HG03108 (cell line): Measurements from ENCODE around the gene MRM2.
A peak's percentile ranks its signal among the peaks of the same experiment; 100 is the strongest.

ENCODE experiments used
- ATAC-seq: cut with Tn5 transposase; IDR thresholded peaks from one replicate; pipeline ENCODE4 v1.9.1; 2021; ENCODE audit warnings: moderate library complexity; ENCODE audit not compliant: unreplicated experiment

MRM2 gene

GRCh38 chr7:2249744-2250323, 7.8 kb upstream of the MRM2 start:
- ATAC-seq, result no peak

- ATAC-seq, result peak; percentile 70
Observed at GRCh38 chr7:2248984-2249694, 7.1 kb upstream of the MRM2 start.

GRCh38 chr7:2247141-2247995, 5.4 kb upstream of the MRM2 start:
- no peak for ATAC-seq

- ATAC-seq, result no peak
Observed at GRCh38 chr7:2245883-2246675, 4.1 kb upstream of the MRM2 start.

- no peak for ATAC-seq
Observed at GRCh38 chr7:2244404-2244995, 2.5 kb upstream of the MRM2 start.

- no peak for ATAC-seq
Observed at GRCh38 chr7:2243458-2243857, 1.5 kb upstream of the MRM2 start.

GRCh38 chr7:2242541-2243429, 780 bp upstream of the MRM2 start:
- no peak for ATAC-seq

GRCh38 chr7:2239242-2239641, 2.8 kb downstream of the MRM2 start:
- ATAC-seq, result no peak

GRCh38 chr7:2237109-2237602, 4.8 kb downstream of the MRM2 start:
- ATAC-seq, result peak; percentile 44

- no peak for ATAC-seq
Observed at GRCh38 chr7:2233926-2234325, 8.1 kb downstream of the MRM2 start.

GRCh38 chr7:2232766-2233520, 9.1 kb downstream of the MRM2 start, which contains the start of gene MAD1L1:
MAD1L1 (minus strand) TSS chr7:2232945; CDS start chr7:2230133, 2,812 bp downstream.
- ATAC-seq, result peak; percentile 63

GRCh38 chr7:2231992-2232765, 9.8 kb downstream of the MRM2 start:
- ATAC-seq, result peak; percentile 20

- no peak for ATAC-seq
Observed at GRCh38 chr7:2230882-2231281, 11.1 kb downstream of the MRM2 start.

- no peak for ATAC-seq
Observed at GRCh38 chr7:2230226-2230625, 11.8 kb downstream of the MRM2 start.

GRCh38 chr7:2229467-2229866, 12.5 kb downstream of the MRM2 start:
- no peak for ATAC-seq

GRCh38 chr7:2228921-2229320, 13.1 kb downstream of the MRM2 start:
- no peak for ATAC-seq

GRCh38 chr7:2227699-2228098, 14.3 kb downstream of the MRM2 start:
- no peak for ATAC-seq

- ATAC-seq, result no peak
Observed at GRCh38 chr7:2225830-2226229, 16.2 kb downstream of the MRM2 start.
